AG08395 (cell line): ENCODE results near the gene PLIN5.

Source experiments
- DNase-seq: peaks from one replicate; pipeline ENCODE4 v3.0.0; 2012; ENCODE audit warnings: mixed read lengths, low spot score

PLIN5 gene

DNA sequence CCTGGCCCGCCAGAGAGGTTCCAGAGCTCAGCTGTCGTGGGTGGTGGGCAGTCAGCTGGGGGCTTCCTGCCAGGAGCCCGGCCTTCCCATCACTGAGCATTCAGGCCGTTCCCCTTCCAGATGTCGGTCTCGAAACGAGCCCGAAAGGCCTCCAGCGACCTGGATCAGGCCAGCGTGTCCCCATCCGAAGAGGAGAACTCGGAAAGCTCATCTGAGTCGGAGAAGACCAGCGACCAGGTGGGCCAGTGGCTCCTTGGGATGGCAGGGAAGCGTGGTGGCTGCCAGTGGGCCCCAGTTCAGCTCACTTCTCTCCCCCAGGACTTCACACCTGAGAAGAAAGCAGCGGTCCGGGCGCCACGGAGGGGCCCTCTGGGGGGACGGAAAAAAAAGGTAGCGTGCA, 43.6 kb downstream of the PLIN5 start:
- no peak for DNase-seq

DNA sequence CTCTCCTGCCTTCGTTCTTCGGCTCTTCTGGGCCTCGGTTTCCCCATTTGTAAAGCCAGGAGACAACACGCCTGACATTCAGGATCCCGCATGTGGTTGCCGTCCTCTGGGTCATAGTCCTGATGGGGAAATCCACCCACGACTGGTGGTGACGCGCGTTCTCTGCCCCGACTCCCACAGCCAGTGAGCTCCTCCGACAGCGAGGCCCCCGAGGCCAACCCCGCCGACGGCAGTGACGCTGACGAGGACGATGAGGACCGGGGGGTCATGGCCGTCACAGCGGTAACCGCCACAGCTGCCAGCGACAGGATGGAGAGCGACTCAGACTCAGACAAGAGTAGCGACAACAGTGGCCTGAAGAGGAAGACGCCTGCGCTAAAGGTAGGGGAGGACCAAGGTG, 46.5 kb downstream of the PLIN5 start:
- DNase-seq = no peak

- DNase-seq = no peak
Measured at GRCh38 chr19:4487572-4487971, 47.5 kb downstream of the PLIN5 start.

GRCh38 chr19:4483385-4483784, 51.6 kb downstream of the PLIN5 start:
- DNase-seq = no peak

- no peak for DNase-seq
Measured at GRCh38 chr19:4482721-4483364, 52.2 kb downstream of the PLIN5 start.

GRCh38 chr19:4477034-4477801, 57.8 kb downstream of the PLIN5 start:
- DNase-seq = no peak

- peak; percentile 72 for DNase-seq
Measured at GRCh38 chr19:4474514-4475022, 60.5 kb downstream of the PLIN5 start.

- peak; percentile 4 for DNase-seq
Measured at GRCh38 chr19:4473763-4474513, 61.1 kb downstream of the PLIN5 start.

- DNase-seq = no peak
Measured at GRCh38 chr19:4473011-4473762, 61.8 kb downstream of the PLIN5 start.
